Pulmonary artery endothelial cell (primary cell): ENCODE measurements around the gene POLR1A. TPM values are rescaled to one million over a fixed set of nuclear protein-coding genes. Genes with fewer than 3 reads are reported as not detected.

Experiments
- DNase-seq: peaks from one replicate; pipeline ENCODE4 v3.0.0-alpha.2; 2011; ENCODE audit warnings: low read depth, low spot score
- total RNA-seq: library from RNA; depleted of rRNA; stranded (reverse); fragments of >200 nt; gene quantifications from 2 replicates; pipeline ENCODE4 v1.2.3, GENCODE V29; 2014

Gene POLR1A
- total RNA-seq, 1 donor from 2014 or later: 14.8 TPM

DNA sequence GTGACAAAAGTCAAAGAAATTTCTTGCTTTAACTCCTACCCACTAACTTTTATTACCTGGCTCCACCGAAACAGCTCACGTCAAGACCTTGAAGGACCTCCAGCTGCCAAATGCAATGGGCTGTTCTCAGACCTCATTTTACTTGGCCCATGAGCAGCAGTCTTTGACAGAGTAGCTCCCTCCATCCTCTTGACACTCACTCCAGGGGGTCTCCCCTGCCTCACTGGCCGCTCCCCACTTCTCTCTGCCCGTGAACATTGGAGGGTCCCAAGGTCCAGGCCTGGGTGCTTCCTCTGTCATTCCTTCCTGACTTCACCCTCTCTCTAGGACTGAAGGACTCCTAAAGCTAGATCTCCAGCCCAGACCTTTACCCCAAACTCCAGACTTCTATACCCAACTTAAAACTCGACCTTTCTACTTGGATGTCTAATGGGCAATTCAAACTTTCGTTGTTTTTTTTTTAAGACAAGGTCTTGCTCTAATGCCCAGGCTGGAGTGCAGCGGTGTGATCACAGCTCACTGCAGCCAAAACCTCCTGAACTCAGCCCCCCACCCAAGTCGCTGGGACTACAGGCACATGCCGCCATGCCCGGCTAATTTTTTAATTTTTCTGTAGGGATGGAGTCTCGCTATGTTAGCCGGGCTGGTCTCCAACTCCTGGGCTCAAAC, 124.0 kb downstream of the POLR1A start:
- no peak for DNase-seq

DNA sequence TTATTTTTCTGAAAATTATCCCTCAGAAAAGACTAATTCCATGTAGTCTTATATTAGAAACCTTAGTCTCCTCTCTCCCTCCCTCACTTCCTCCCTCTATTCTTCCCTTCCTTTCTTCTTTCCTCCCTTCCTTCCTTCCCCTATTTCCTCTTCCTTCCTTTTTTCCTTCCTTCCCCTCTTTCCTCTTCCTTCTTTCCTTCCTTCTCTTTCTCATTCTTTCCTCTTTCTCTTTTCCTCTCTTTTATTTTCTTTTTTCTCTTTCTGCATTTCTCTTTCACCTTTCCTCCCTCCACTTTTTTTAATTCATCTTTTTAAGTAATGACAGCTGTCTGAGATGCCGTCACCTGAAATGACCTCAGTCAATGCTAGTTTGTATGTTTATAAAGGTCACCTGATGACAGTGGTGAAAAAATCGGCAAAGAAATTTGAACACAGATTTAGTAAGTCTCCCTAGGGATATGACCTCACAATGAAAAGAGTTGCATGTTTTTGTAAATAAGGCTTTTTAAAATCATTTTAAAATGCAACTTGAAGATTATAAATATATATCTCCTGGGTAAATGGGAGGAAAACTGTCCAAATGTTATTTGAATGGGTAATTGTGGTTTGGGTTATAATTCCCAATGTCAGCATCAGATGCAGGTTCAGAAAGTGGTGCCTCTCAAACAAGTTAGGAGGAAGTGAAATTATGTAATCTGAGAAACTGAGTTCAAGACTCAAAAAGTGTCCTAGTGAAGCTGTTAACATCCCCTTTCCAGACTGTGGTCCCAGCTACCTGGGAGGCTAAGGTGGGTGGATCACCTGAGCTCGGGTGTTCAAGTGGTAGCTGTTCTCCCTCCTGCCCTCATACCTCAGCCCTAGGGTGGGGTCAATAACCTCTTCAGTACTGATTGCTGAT, 126.6 kb downstream of the POLR1A start:
- no peak for DNase-seq

DNA sequence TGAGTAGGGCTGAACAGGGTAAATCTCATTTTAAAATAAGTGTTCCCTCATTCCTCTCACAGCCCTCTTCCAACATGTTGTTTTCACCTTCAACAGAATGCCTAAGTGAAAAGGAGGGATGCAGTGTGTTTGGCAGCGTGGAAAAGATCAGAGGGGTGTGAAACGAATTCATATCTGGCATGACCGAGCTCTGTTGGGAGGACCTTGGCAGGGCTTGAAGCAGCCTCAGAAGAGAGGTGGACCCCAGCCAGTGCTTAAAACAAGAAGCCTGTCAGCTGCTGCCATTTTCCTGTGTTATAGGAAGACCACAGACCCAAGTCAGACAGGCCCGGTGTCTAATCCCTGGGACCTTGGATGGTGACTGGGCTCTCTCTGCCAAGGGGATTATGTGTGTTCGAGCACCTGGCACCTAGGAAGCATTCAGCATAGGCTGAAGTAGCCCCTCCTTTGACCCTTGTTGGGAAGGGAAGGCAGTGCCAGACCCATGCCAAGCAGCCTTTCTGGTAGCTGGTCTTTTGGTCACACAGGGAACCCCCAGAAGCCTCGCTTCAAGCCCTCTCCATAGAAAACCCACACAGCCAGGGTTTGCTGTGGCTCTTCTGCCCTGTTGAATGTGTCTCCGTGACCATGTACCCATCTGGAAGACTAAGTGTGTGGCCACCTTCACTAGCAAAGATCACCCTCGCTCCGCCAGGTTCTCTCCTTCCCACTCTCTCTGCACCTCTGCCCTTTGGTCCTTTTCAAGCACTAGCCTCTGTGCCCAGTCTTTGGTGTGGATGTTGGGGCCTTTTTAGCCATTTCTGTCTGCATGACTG, 129.4 kb downstream of the POLR1A start:
- DNase-seq: no peak

DNA sequence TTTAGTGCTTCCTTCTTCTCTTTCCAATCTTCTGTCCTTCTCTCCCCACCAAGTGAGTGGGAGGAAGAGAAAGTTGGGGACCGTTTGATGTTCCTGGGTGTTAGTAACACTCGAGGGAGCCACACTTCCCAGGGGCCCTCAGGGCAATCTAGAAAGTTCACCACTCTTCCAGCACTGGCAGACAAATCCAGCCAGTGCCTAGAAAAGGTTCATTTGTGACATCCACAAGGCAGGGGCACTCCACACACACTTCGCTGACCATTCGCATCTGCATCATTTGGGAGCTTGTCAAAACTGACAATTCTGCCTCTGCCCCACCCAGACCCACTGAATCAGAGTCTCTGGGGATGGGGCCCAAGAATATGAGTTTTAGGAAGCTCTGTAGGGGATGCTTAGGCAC, 130.1 kb downstream of the POLR1A start:
- no peak for DNase-seq

DNA sequence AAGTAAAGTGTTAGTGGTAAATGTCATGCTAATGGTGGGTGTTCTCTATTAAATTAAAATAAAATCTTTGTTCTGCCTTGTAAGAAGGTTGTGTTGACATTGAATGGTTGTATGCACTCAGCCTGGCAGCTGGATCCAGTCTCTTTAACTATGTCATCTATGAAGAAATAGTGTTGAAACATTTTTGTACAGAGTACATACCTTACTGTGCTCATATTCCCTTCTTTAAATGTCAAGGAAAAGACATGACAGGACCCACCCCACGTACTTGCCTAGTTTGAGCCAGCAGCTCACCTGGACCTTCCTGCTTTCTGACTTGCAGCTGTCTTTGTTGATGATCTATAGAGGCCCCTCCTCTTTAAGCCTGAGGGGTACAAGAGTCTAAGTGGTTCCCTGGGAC, 131.3 kb downstream of the POLR1A start:
- DNase-seq: no peak

DNA sequence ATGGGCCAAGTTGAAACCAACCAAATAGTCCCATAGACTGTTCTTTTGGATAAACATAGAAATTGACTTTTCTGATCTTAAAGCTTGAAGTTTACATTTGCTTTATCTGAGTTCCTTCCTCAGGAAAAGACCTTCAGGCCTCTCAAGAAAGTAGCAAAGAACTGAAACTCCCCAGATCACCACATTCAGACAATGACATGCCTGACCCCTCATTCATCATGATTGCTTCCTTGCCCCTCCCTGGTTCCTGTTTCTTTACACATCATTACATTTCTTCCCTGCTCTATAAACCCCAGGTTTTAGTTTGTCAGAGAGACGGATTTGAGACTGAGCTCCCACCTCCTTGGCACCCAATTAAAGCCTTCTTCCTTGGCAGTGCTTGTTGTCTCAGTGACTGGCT, 133.3 kb downstream of the POLR1A start:
- no peak for DNase-seq

DNA sequence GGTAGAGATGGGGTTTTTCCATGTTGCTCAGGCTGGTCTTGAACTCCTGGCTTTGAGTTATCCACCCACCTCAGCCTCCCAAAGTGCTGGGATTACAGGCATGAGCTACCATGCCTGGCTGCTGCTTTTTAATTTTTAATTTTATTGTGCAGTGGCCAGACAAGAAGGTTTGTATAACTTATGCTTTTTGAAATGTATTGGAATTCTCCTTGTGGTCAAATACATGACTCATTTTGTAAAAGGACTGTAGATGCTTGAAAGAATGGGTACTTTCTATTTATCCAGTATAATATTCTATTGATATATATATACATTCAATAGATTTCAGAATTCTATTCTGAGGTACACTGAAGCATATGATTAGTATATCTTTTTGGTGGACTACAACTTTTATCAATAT, 134.3 kb downstream of the POLR1A start:
- DNase-seq: no peak

Other genes with a start within 250 kb of the POLR1A start
- gene ST3GAL5, start 216.9 kb downstream of the POLR1A start, total RNA-seq: 11.2 and 11.6 TPM in 2 replicates
- gene PTCD3, start 349 bp upstream of the POLR1A start, total RNA-seq: 63.3 and 105 TPM in 2 replicates
- gene IMMT, start 89.6 kb upstream of the POLR1A start, total RNA-seq: 67.0 and 68.9 TPM in 2 replicates
- gene MRPL35, start 93.6 kb upstream of the POLR1A start, total RNA-seq: 36.0 and 68.7 TPM in 2 replicates
- 0.25 and 0.26 TPM in 2 replicates for gene REEP1, start 231.7 kb upstream of the POLR1A start, total RNA-seq